GM18499 (cell line): ENCODE measurements around the gene MASTL.

Experiments
- ATAC-seq: cut with Tn5 transposase; IDR thresholded peaks from one replicate; pipeline ENCODE4 v1.9.1; 2021; ENCODE audit warnings: moderate number of reproducible peaks; ENCODE audit not compliant: insufficient read depth, unreplicated experiment

The MASTL gene

GRCh38 chr10:27223964-27224363 is 68.8 kb downstream of the MASTL start:
- ATAC-seq, result no peak

GRCh38 chr10:27225011-27225590 is 69.9 kb downstream of the MASTL start:
- ATAC-seq, result no peak

- ATAC-seq, result no peak
These were observed 70.6 kb downstream of the MASTL start for GRCh38 chr10:27225642-27226257.

- ATAC-seq, result no peak
These were observed 74.9 kb downstream of the MASTL start for GRCh38 chr10:27230022-27230421.

GRCh38 chr10:27235706-27236105 is 80.6 kb downstream of the MASTL start:
- ATAC-seq, result no peak
